ENCODE data around the gene SPRR4. TPM values are rescaled to one million over a fixed set of nuclear protein-coding genes. Genes with fewer than 3 reads are reported as not detected.
"Not testable (repeated sequence)": the region's sequence is repeated elsewhere in the genome, so short reads cannot be mapped to it uniquely, and the experiment has no call there.

Gene SPRR4
- total and polyA plus RNA-seq, 2 experiments from 2014 or later = not detected

GRCh38 chr1:153001382-153001781, 30.9 kb downstream of the SPRR4 start, which contains the start of gene SPRR3:
TSS of gene SPRR3 (plus strand) at chr1:153001749. CDS start at chr1:153003021, 1,272 bp downstream.
- Histone ChIP-seq H3K4me1 (ENCODE audit: insufficient read depth) (no peaks in the 10 kb centered on the region; the same call in 1 of the 2 replicates), H2AFZ (no peak within 1 kb of the TSS), H3K27ac (ENCODE audit: low read depth) (no peak within 1 kb of the TSS), H3K9me2 (ENCODE audit: insufficient read depth) (no peaks in the 10 kb centered on the region), H4K20me1 (replicated peaks; ENCODE audit: insufficient read depth) (no peaks in the 10 kb centered on the region), H3K27me3 (ENCODE audit: insufficient read depth) (no peaks in the 10 kb centered on the region), H3K4me3 (no peak within 1 kb of the TSS), H3F3A (replicated peaks; ENCODE audit: low read depth) (no peaks in the 10 kb centered on the region), H3K36me3 (ENCODE audit: insufficient read depth) (no peaks in the 10 kb centered on the region), H3K4me2 (no peak within 1 kb of the TSS), H3K79me2 (replicated peaks; ENCODE audit: insufficient read depth) (no peaks in the 10 kb centered on the region)
- ATAC-seq (no peak), DNase-seq (ENCODE audit: low spot score) (no peak)
- Mint-ChIP-seq H3K36me3 (ENCODE audit: low read depth) (no peaks in the 10 kb centered on the region), H3K27me3 (ENCODE audit: insufficient read depth, low read depth, poor library complexity) (peaks cover 2% of the 10 kb centered on the region), H3K4me1 (peaks cover 11% of the 10 kb centered on the region; the same call in 2 of the 3 replicates), H3K27ac (no peak within 1 kb of the TSS), H3K9me3 (peaks cover 3% of the 10 kb centered on the region; the same call in 1 of the 3 replicates), H3K4me3 (no peak within 1 kb of the TSS)
- TF ChIP-seq ZNF462 (CRISPR knock-in tag; IDR thresholded peaks at IDR 0.05) = no peak
- no peak for TF ChIP-seq JUNB (IDR thresholded peaks at IDR 0.05; ENCODE audit: unreplicated experiment)
- TF ChIP-seq EZH2phosphoT487 (IDR thresholded peaks at IDR 0.05; ENCODE audit: unreplicated experiment) = no peak
- no peak for TF ChIP-seq ZNF114 (CRISPR knock-in tag; IDR thresholded peaks at IDR 0.05)
- no peak for TF ChIP-seq POLR2AphosphoS5 (IDR thresholded peaks at IDR 0.05; ENCODE audit: low read depth)
- TF ChIP-seq NANOG (IDR thresholded peaks at IDR 0.05; ENCODE audit: borderline replicate concordance) = no peak
- TF ChIP-seq, protein P1, sequence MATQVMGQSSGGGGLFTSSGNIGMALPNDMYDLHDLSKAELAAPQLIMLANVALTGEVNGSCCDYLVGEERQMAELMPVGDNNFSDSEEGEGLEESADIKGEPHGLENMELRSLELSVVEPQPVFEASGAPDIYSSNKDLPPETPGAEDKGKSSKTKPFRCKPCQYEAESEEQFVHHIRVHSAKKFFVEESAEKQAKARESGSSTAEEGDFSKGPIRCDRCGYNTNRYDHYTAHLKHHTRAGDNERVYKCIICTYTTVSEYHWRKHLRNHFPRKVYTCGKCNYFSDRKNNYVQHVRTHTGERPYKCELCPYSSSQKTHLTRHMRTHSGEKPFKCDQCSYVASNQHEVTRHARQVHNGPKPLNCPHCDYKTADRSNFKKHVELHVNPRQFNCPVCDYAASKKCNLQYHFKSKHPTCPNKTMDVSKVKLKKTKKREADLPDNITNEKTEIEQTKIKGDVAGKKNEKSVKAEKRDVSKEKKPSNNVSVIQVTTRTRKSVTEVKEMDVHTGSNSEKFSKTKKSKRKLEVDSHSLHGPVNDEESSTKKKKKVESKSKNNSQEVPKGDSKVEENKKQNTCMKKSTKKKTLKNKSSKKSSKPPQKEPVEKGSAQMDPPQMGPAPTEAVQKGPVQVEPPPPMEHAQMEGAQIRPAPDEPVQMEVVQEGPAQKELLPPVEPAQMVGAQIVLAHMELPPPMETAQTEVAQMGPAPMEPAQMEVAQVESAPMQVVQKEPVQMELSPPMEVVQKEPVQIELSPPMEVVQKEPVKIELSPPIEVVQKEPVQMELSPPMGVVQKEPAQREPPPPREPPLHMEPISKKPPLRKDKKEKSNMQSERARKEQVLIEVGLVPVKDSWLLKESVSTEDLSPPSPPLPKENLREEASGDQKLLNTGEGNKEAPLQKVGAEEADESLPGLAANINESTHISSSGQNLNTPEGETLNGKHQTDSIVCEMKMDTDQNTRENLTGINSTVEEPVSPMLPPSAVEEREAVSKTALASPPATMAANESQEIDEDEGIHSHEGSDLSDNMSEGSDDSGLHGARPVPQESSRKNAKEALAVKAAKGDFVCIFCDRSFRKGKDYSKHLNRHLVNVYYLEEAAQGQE (IDR thresholded peaks at IDR 0.05; ENCODE audit: unreplicated experiment) = no peak

DNA sequence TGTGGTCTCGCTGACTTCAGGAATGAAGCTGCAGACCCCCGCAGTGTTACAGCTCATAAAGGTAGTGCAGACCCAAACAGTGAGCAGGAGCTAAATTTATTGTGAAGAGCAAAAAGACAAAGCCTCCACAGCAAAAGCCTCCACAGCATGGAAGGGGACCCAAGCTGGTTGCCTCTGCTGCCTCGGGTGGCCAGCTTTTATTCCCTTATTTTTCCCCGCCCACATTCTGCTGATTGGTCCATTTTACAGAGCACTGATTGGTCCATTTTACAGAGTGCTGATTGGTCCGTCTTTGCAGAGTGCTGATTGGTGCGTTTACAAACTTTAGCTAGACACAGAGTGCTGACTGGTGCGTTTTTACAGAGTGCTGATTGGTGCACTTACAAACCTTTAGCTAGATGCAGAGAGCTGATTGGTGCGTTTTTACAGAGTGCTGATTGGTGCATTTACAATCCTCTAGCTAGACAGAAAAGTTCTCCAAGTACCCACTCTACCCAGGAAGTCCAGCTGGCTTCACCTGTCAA, 40.8 kb downstream of the SPRR4 start:
- not testable (repeated sequence) for H3K27ac Mint-ChIP-seq; H3K36me3 Mint-ChIP-seq (ENCODE audit: low read depth); H3F3A ChIP-seq (replicated peaks; ENCODE audit: low read depth); H3K9me2 ChIP-seq (ENCODE audit: insufficient read depth); H3K27me3 ChIP-seq (ENCODE audit: insufficient read depth); H3K4me3 ChIP-seq; H3K9me3 Mint-ChIP-seq; H3K4me3 Mint-ChIP-seq; H3K79me2 ChIP-seq (replicated peaks; ENCODE audit: insufficient read depth); H3K36me3 ChIP-seq (ENCODE audit: insufficient read depth); H3K4me2 ChIP-seq; H3K27me3 Mint-ChIP-seq (ENCODE audit: insufficient read depth, low read depth, poor library complexity); H3K4me1 ChIP-seq (ENCODE audit: insufficient read depth); DNase-seq (ENCODE audit: low spot score); H3K27ac ChIP-seq (ENCODE audit: low read depth); H3K4me1 Mint-ChIP-seq; H4K20me1 ChIP-seq (replicated peaks; ENCODE audit: insufficient read depth); H2AFZ ChIP-seq; ATAC-seq

DNA sequence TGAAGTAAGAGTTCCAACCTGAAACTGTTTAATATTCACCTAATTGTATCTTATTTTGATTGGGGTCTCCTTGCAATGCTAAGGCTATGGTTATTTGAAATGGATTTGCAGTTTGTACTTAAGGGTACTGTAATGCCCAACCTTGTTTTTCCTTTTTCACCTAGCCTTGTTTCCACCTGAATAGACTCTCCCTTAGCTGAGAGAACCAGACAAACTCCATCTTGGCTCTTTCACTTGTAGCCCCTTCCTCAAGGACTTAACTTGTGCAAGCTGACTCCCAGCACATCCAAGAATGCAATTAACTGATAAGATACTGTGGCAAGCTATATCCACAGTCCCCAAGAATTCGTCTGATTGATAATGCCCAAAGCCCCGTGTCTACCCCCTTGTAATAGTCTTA, 51.4 kb downstream of the SPRR4 start:
- peaks cover 22% of the 10 kb centered on the region for H3K4me1 Mint-ChIP-seq
- H3K79me2 ChIP-seq (replicated peaks; ENCODE audit: insufficient read depth); DNase-seq (ENCODE audit: low spot score); H3F3A ChIP-seq (replicated peaks; ENCODE audit: low read depth); H3K4me3 Mint-ChIP-seq; H3K36me3 ChIP-seq (ENCODE audit: insufficient read depth); ATAC-seq; H3K27me3 Mint-ChIP-seq (ENCODE audit: insufficient read depth, low read depth, poor library complexity); H3K27ac ChIP-seq (ENCODE audit: low read depth); H3K9me3 Mint-ChIP-seq; H4K20me1 ChIP-seq (replicated peaks; ENCODE audit: insufficient read depth); H3K9me2 ChIP-seq (ENCODE audit: insufficient read depth); H3K27me3 ChIP-seq (ENCODE audit: insufficient read depth); H3K4me3 ChIP-seq; H3K36me3 Mint-ChIP-seq (ENCODE audit: low read depth): not testable (repeated sequence)
- Histone ChIP-seq H3K4me1 (ENCODE audit: insufficient read depth) (peaks cover 15% of the 10 kb centered on the region), H3K4me2 (peak overlapping the region; percentile 34; the same call in 1 of the 2 replicates), H2AFZ (peak overlapping the region; percentile 6; the same call in 1 of the 2 replicates)
- H3K27ac Mint-ChIP-seq = 0 out of 2 replicates have a peak overlapping the region, but pooled peaks have one; percentile 23

All from GM23338 (cell line).